ENCODE measurements around the gene RAB11A. TPM values are rescaled to one million over a fixed set of nuclear protein-coding genes. Genes with fewer than 3 reads are reported as not detected.

RAB11A gene
- total RNA-seq, 2 donors from 2014 or later, result 111 to 149 TPM

GRCh38 chr15:65927545-65927944 is 58.3 kb downstream of the RAB11A start:
- TF ChIP-seq CTCF (IDR thresholded peaks at IDR 0.05), result no peak
- no peak overlapping the region for H3K27ac ChIP-seq

GRCh38 chr15:65929573-65929972 is 60.3 kb downstream of the RAB11A start:
- Histone ChIP-seq H3K36me3 (no peaks in the 10 kb centered on the region), H3K27me3 (replicated peaks; ENCODE audit: insufficient read depth) (no peaks in the 10 kb centered on the region), H3K4me3 (no peak overlapping the region), H3K4me1 (ENCODE audit: control insufficient read depth in 1 of 2, low read depth in 2 of 2) (no peaks in the 10 kb centered on the region), H3K9me3 (no peaks in the 10 kb centered on the region), H3K27ac (no peak overlapping the region)
- ATAC-seq (ENCODE audit: insufficient number of reproducible peaks, low FRiP score, low read depth) (no peak), DNase-seq (ENCODE audit: low spot score) (no peak)
- TF ChIP-seq CTCF (IDR thresholded peaks at IDR 0.05), result no peak

More at GRCh38 chr15:65927545-65927944, 58.3 kb downstream of the RAB11A start:
- H3K4me1 ChIP-seq (ENCODE audit: control insufficient read depth in 1 of 2, low read depth in 2 of 2), result no peaks in the 10 kb centered on the region
- DNase-seq (ENCODE audit: low spot score) (no peak), ATAC-seq (ENCODE audit: insufficient number of reproducible peaks, low FRiP score, low read depth) (no peak)
- H3K9me3 ChIP-seq, result no peaks in the 10 kb centered on the region
- H3K36me3 ChIP-seq, result no peaks in the 10 kb centered on the region
- H3K4me3 ChIP-seq, result no peak overlapping the region
- no peaks in the 10 kb centered on the region for H3K27me3 ChIP-seq (replicated peaks; ENCODE audit: insufficient read depth)

- ATAC-seq (ENCODE audit: insufficient number of reproducible peaks, low FRiP score, low read depth) (no peak), DNase-seq (ENCODE audit: low spot score) (no peak)
- Histone ChIP-seq H3K4me1 (ENCODE audit: control insufficient read depth in 1 of 2, low read depth in 2 of 2) (no peaks in the 10 kb centered on the region), H3K36me3 (no peaks in the 10 kb centered on the region), H3K4me3 (no peak overlapping the region), H3K9me3 (no peaks in the 10 kb centered on the region), H3K27me3 (replicated peaks; ENCODE audit: insufficient read depth) (no peaks in the 10 kb centered on the region), H3K27ac (no peak overlapping the region)
- TF ChIP-seq CTCF (IDR thresholded peaks at IDR 0.05), result no peak
Measured at GRCh38 chr15:65930134-65930533, 60.8 kb downstream of the RAB11A start.

GRCh38 chr15:65931221-65931620 is 61.9 kb downstream of the RAB11A start:
- Histone ChIP-seq H3K9me3 (no peaks in the 10 kb centered on the region), H3K27me3 (replicated peaks; ENCODE audit: insufficient read depth) (no peaks in the 10 kb centered on the region), H3K4me1 (ENCODE audit: control insufficient read depth in 1 of 2, low read depth in 2 of 2) (no peaks in the 10 kb centered on the region), H3K27ac (no peak overlapping the region), H3K4me3 (no peak overlapping the region), H3K36me3 (no peaks in the 10 kb centered on the region)
- DNase-seq (ENCODE audit: low spot score) (no peak), ATAC-seq (ENCODE audit: insufficient number of reproducible peaks, low FRiP score, low read depth) (no peak)
- TF ChIP-seq CTCF (IDR thresholded peaks at IDR 0.05), result no peak

GRCh38 chr15:65935391-65935790 is 66.1 kb downstream of the RAB11A start:
- H3K27me3 ChIP-seq (replicated peaks; ENCODE audit: insufficient read depth), result no peaks in the 10 kb centered on the region
- H3K4me3 ChIP-seq, result no peak overlapping the region
- no peak for ATAC-seq (ENCODE audit: insufficient number of reproducible peaks, low FRiP score, low read depth)
- H3K36me3 ChIP-seq, result no peaks in the 10 kb centered on the region
- DNase-seq (ENCODE audit: low spot score), result no peak
- no peaks in the 10 kb centered on the region for H3K4me1 ChIP-seq (ENCODE audit: control insufficient read depth in 1 of 2, low read depth in 2 of 2)
- H3K27ac ChIP-seq, result no peak overlapping the region
- H3K9me3 ChIP-seq, result no peaks in the 10 kb centered on the region
- no peak for TF ChIP-seq CTCF (IDR thresholded peaks at IDR 0.05)
